ENCODE results near the gene TOGARAM2. TPM values are rescaled to one million over a fixed set of nuclear protein-coding genes. Genes with fewer than 3 reads are reported as not detected.

Gene TOGARAM2
- total RNA-seq, 6 experiments from 2014 or later = not detected

DNA sequence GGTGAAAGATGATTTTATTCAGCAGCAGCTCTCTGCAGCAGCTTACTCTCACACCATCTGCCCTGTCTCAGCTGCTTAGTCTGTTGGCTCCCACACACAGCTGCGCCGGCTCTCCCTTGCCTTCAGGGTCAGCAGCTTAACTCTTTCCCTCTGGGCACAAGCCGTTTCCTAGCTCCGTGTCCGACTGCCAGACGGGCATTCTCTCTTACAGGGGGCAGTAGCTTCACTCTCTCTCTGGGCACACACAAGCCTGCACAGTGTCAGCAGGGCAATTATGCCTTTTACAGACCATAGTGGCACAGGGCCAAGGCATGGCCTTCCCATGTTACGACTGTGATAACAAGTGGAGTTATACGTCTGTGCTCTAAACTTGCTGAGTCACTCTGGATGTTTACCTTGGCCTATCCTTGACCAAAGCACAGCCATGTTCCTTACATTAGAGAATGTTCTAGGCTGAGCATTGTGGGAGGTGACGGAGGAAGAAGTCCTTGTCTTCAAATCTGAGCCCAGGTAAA lies 61.5 kb downstream of the TOGARAM2 start:
- Mint-ChIP-seq H3K9me3 (no peaks in the 10 kb centered on the region), H3K27me3 (ENCODE audit: insufficient read depth) (peaks cover 11% of the 10 kb centered on the region), H3K4me1 (ENCODE audit: low read depth) (peaks cover 30% of the 10 kb centered on the region; the same call in 1 of the 2 replicates), H3K36me3 (ENCODE audit: low read depth) (no peaks in the 10 kb centered on the region), H3K27ac (peak overlapping the region; percentile 32; the same call in 1 of the 2 replicates), H3K4me3 (no peak overlapping the region)
- DNase-seq = no peak
- TF ChIP-seq, protein P1, sequence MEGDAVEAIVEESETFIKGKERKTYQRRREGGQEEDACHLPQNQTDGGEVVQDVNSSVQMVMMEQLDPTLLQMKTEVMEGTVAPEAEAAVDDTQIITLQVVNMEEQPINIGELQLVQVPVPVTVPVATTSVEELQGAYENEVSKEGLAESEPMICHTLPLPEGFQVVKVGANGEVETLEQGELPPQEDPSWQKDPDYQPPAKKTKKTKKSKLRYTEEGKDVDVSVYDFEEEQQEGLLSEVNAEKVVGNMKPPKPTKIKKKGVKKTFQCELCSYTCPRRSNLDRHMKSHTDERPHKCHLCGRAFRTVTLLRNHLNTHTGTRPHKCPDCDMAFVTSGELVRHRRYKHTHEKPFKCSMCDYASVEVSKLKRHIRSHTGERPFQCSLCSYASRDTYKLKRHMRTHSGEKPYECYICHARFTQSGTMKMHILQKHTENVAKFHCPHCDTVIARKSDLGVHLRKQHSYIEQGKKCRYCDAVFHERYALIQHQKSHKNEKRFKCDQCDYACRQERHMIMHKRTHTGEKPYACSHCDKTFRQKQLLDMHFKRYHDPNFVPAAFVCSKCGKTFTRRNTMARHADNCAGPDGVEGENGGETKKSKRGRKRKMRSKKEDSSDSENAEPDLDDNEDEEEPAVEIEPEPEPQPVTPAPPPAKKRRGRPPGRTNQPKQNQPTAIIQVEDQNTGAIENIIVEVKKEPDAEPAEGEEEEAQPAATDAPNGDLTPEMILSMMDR (IDR thresholded peaks at IDR 0.05) = no peak

DNA sequence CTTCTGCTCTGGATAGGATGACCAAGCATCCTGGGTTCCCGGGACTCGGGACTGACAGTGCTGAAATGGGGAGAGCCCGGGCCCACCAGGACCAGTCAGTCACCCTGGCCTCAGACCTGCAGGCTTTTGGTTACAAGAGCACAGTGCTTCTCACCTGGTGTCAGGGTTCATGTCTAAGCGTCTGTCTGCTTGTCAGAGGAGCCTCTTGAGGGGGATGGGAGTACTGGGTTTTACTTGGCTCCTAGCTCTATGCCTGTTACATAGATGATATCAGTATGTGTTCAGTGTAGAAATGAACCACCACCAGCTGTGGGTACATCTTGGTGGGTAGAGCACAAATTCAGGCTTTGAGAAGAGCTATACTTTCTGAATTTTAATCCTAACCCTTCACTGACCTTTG lies 63.4 kb downstream of the TOGARAM2 start:
- peaks cover 27% of the 10 kb centered on the region; the same call in 1 of the 2 replicates for H3K4me1 Mint-ChIP-seq (ENCODE audit: low read depth)
- no peak overlapping the region for H3K4me3 Mint-ChIP-seq
- no peak overlapping the region for H3K27ac Mint-ChIP-seq
- no peak for DNase-seq
- H3K36me3 Mint-ChIP-seq (ENCODE audit: low read depth) = no peaks in the 10 kb centered on the region
- peaks cover 10% of the 10 kb centered on the region for H3K27me3 Mint-ChIP-seq (ENCODE audit: insufficient read depth)
- TF ChIP-seq, protein P1 (IDR thresholded peaks at IDR 0.05) = no peak
- H3K9me3 Mint-ChIP-seq = no peaks in the 10 kb centered on the region

DNA sequence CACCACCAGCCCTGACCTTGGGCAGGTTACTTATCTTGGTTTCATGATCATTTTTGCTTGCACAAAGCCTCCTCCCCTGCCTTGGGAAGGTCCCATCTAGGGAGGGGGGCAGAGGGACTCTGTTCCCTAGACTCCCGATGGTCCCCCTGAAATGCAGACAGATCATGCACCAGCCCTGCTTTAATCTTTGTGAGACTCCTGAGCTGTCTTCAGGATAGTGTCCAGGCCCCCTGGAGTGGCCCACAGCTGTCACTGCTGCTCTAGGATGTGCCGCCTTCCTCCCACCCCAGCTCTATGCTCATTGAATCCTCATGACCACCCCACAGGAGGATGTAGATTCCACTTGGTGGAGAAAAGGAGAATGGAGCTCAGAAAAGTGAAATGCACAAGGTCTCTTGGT lies 65.2 kb downstream of the TOGARAM2 start:
- H3K36me3 Mint-ChIP-seq (ENCODE audit: low read depth) = no peaks in the 10 kb centered on the region
- H3K9me3 Mint-ChIP-seq = no peaks in the 10 kb centered on the region
- DNase-seq = no peak
- peaks cover 12% of the 10 kb centered on the region; the same call in 1 of the 2 replicates for H3K4me1 Mint-ChIP-seq (ENCODE audit: low read depth)
- H3K27me3 Mint-ChIP-seq (ENCODE audit: insufficient read depth) = peaks cover 12% of the 10 kb centered on the region
- TF ChIP-seq, protein P1 (IDR thresholded peaks at IDR 0.05) = no peak
- H3K27ac Mint-ChIP-seq = no peak overlapping the region
- no peak overlapping the region for H3K4me3 Mint-ChIP-seq

DNA sequence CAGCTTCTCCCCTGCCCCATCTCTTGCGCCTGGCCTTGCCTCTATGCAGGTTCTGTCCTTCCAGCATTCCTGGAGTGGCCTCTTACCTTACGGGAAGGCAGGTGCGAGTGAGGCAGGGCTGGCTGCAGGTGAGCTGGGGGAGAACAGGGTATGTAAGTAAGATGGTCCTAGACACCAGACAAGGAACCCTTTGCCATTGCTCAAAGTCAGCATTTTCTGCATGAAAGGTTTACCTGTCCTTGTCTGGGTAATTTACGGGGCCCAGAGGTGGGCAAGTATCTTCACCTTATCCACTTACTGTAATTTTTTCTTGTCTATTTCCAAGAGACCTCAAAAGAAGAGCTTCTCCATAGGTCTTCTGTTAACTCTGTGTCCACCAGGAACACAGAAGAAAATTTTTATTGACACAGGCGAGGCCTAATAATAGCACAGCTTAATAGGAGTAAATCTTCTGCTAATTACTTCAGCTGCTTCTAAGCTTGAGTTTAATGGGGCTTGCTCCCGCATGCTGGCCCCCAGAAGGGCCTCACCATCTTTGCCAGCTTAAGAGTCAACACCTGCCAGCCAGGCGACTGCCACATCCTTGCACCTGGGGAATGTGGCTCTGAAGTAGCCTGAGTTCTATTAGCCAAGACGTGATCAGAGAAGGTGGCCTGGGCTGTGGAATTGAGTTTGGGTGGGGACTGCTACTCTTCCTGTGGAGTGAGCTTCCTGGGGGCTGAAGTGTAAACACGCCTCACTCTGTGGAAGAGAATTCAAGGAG lies 66.2 kb downstream of the TOGARAM2 start:
- peaks cover 11% of the 10 kb centered on the region; the same call in 1 of the 2 replicates for H3K4me1 Mint-ChIP-seq (ENCODE audit: low read depth)
- no peak overlapping the region for H3K4me3 Mint-ChIP-seq
- no peaks in the 10 kb centered on the region for H3K36me3 Mint-ChIP-seq (ENCODE audit: low read depth)
- TF ChIP-seq, protein P1 (IDR thresholded peaks at IDR 0.05) = no peak
- H3K27ac Mint-ChIP-seq = no peak overlapping the region
- no peaks in the 10 kb centered on the region for H3K9me3 Mint-ChIP-seq
- peaks cover 12% of the 10 kb centered on the region for H3K27me3 Mint-ChIP-seq (ENCODE audit: insufficient read depth)
- DNase-seq = no peak

DNA sequence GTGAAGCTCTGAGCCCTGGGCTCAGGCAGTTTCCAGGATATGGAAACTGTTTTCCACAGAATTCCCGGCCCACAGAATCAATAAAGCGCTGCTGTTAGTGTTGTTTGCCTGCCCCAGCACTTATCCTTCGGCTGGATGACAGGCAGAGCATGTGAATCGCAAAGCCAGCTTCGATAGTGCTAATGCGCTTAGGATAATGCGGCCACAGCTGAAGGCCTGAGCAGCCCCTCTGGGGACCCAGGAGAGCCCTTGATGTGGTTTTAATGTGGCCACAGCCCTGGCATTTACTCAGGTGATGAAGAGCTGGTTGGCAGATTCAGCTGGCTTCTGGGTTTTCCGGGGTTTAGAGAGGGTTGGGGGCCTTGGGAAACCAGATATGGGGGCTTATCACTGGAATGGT lies 69.5 kb downstream of the TOGARAM2 start:
- Mint-ChIP-seq H3K9me3 (no peaks in the 10 kb centered on the region), H3K36me3 (ENCODE audit: low read depth) (no peaks in the 10 kb centered on the region), H3K4me3 (no peak overlapping the region), H3K27ac (no peak overlapping the region), H3K27me3 (ENCODE audit: insufficient read depth) (peaks cover 13% of the 10 kb centered on the region), H3K4me1 (ENCODE audit: low read depth) (no peaks in the 10 kb centered on the region)
- TF ChIP-seq, protein P1 (IDR thresholded peaks at IDR 0.05) = no peak
- no peak for DNase-seq

Data from HFFc6 (cell line).